CD14-positive monocyte (primary cell): ENCODE data around the gene PDE7B. TPM values are rescaled to one million over a fixed set of nuclear protein-coding genes. Genes with fewer than 3 reads are reported as not detected.

Experiments
- DNase-seq, 3 donors: peaks; one replicate each; pipeline ENCODE4 v3.0.0-alpha.2; 2011 to 2022
- H2AFZ ChIP-seq: 2 replicates; pipeline ENCODE4 v1.6.0; 2012; ENCODE audit warnings: mild to moderate bottlenecking, low read depth, low read length, inconsistent platforms; ENCODE audit not compliant: insufficient read depth, poor library complexity, severe bottlenecking
- H3K27ac ChIP-seq, 2 donors: 1 replicate in 1 of 2; 2 replicates in 1 of 2; pipeline ENCODE4 v1.5.1; 2012 to 2013; ENCODE audit warnings: low read length in 2 of 2, control low read depth in 1 of 2, inconsistent platforms in 1 of 2, low read depth in 1 of 2, mild to moderate bottlenecking in 1 of 2
- H3K27me3 ChIP-seq, 2 donors: one replicate each; pipeline versions ENCODE4 v1.6.0 to v1.6.1; 2011 to 2013; ENCODE audit warnings: low read length in 2 of 2; ENCODE audit not compliant: control insufficient read depth in 2 of 2, insufficient read depth in 2 of 2
- H3K36me3 ChIP-seq, 2 donors: replicated peaks in 1 of 2; 1 replicate in 1 of 2; 2 replicates in 1 of 2; pipeline versions ENCODE4 v1.5.1 to v1.6.1; 2012 to 2013; ENCODE audit warnings: low read length in 2 of 2, control low read depth in 1 of 2, inconsistent platforms in 1 of 2, mild to moderate bottlenecking in 1 of 2; ENCODE audit not compliant: insufficient read depth in 2 of 2, control insufficient read depth in 1 of 2
- H3K4me1 ChIP-seq, 2 donors: 1 replicate in 1 of 2; 2 replicates in 1 of 2; pipeline versions ENCODE4 v1.5.1 to v1.6.1; 2012 to 2013; ENCODE audit warnings: low read length in 2 of 2, control low read depth in 1 of 2, inconsistent platforms in 1 of 2, mild to moderate bottlenecking in 1 of 2, moderate library complexity in 1 of 2; ENCODE audit not compliant: insufficient read depth in 2 of 2, control insufficient read depth in 1 of 2
- H3K4me2 ChIP-seq: replicated peaks from 2 replicates; pipeline ENCODE3; 2012; ENCODE audit warnings: low read length, moderate library complexity, mild to moderate bottlenecking; ENCODE audit not compliant: poor library complexity, severe bottlenecking; ENCODE audit errors: extremely low read depth
- H3K4me3 ChIP-seq, 3 experiments: fragments of 200-600 bp in 1 of 3; sonication (generic) in 1 of 3; replicated peaks in 1 of 3; 1 replicate in 2 of 3; 2 replicates in 1 of 3; pipeline ENCODE4 v1.5.1; 2011 to 2013; ENCODE audit warnings: low read length in 3 of 3, mild to moderate bottlenecking in 3 of 3, control low read depth in 2 of 3, low read depth in 2 of 3, inconsistent platforms in 1 of 3, moderate library complexity in 1 of 3
- H3K79me2 ChIP-seq: 2 replicates; pipeline ENCODE4 v1.6.0; 2012; ENCODE audit warnings: mild to moderate bottlenecking, control low read depth, inconsistent platforms, low read length, moderate library complexity; ENCODE audit not compliant: insufficient read depth
- H3K9ac ChIP-seq: 2 replicates; pipeline ENCODE4 v1.6.0; 2017; ENCODE audit warnings: low read length, mild to moderate bottlenecking; ENCODE audit not compliant: insufficient read depth, poor library complexity, severe bottlenecking
- H3K9me3 ChIP-seq, 2 donors: replicated peaks in 1 of 2; 1 replicate in 1 of 2; 2 replicates in 1 of 2; pipeline versions ENCODE4 v1.5.1 to v1.6.1; 2012 to 2013; ENCODE audit warnings: low read length in 2 of 2, control low read depth in 1 of 2; ENCODE audit not compliant: control insufficient read depth in 1 of 2, insufficient read depth in 1 of 2
- H4K20me1 ChIP-seq: 2 replicates; pipeline ENCODE4 v1.6.0; 2012; ENCODE audit warnings: mild to moderate bottlenecking, low read length, control low read depth, moderate library complexity; ENCODE audit not compliant: insufficient read depth
- H3K27ac Mint-ChIP-seq, 7 donors: one replicate each; pipeline ENCODE4 v1.8.0; 2020; ENCODE audit warnings: mild to moderate bottlenecking in 7 of 7, mixed read lengths in 7 of 7, moderate library complexity in 6 of 7, inconsistent platforms in 2 of 7
- H3K27me3 Mint-ChIP-seq, 3 donors: one replicate each; pipeline ENCODE4 v1.8.0; 2021 to 2022; ENCODE audit warnings: low read depth in 3 of 3, mild to moderate bottlenecking in 3 of 3, mixed read lengths in 3 of 3, moderate library complexity in 3 of 3, inconsistent platforms in 1 of 3
- H3K36me3 Mint-ChIP-seq, 2 donors: one replicate each; pipeline ENCODE4 v1.8.0; 2020; ENCODE audit warnings: mixed read lengths in 2 of 2, inconsistent platforms in 1 of 2, mild to moderate bottlenecking in 1 of 2
- H3K4me1 Mint-ChIP-seq: one replicate; pipeline ENCODE4 v1.8.0; 2020; ENCODE audit warnings: mild to moderate bottlenecking, mixed read lengths
- H3K4me3 Mint-ChIP-seq, 2 donors: one replicate each; pipeline ENCODE4 v1.8.0; 2020; ENCODE audit warnings: mild to moderate bottlenecking in 2 of 2, mixed read lengths in 2 of 2, moderate library complexity in 1 of 2
- H3K9me3 Mint-ChIP-seq, 7 donors: one replicate each; pipeline ENCODE4 v1.8.0; 2020 to 2022; ENCODE audit warnings: mixed read lengths in 7 of 7, mild to moderate bottlenecking in 6 of 7, moderate library complexity in 6 of 7, inconsistent platforms in 2 of 7
- CTCF ChIP-seq: fragments of 200-600 bp; IDR thresholded peaks from one replicate; pipeline ENCODE4 v1.8.0; 2022; ENCODE audit warnings: antibody characterized with exemption, mild to moderate bottlenecking
- WGBS: methylation state at CpG from one replicate; pipeline ENCODE4 v1.1.5; 2013; ENCODE audit warnings: missing lambda C conversion rate; ENCODE audit not compliant: insufficient coverage; 5-methylcytosine and 5-hydroxymethylcytosine counted together
- intact Hi-C, 2 donors: fragments of 100-400 bp; cut with micrococcal nuclease; formaldehyde crosslinking; loops; one replicate each; pipeline versions ENCODE4 v1.15.0 to v1.15.1; 2023
- polyA plus RNA-seq, 3 donors: library from polyadenylated mRNA; depleted of rRNA in 1 of 3; unstranded in 2 of 3; stranded (reverse) in 1 of 3; fragments of 300-500 nt in 2 of 3; fragments of >200 nt in 1 of 3; fragmentation: Illumina TruSeq in 2 of 3; gene quantifications; 1 replicate in 2 of 3; 2 replicates in 1 of 3; pipeline ENCODE4 v1.2.3, GENCODE V29; 2012 to 2021

Gene PDE7B
- polyA plus RNA-seq, 3 donors = 0.37 to 1.1 (median 0.89) TPM

- Mint-ChIP-seq H3K4me1 (no peaks in the 10 kb centered on the region), H3K36me3 (no peaks in the 10 kb centered on the region), H3K9me3 (peaks cover 0 to 3% (median 0%) of the 10 kb centered on the region in 7 donors), H3K4me3 (no peak overlapping the region), H3K27me3 (peaks cover 1 to 3% (median 1%) of the 10 kb centered on the region in 3 donors), H3K27ac (no peak overlapping the region)
- H3K4me1 ChIP-seq = no peaks in the 10 kb centered on the region
- H3K4me2 ChIP-seq = no peak overlapping the region
- H3K9ac ChIP-seq = no peak overlapping the region
- no peaks in the 10 kb centered on the region for H3K27me3 ChIP-seq
- H3K79me2 ChIP-seq = no peaks in the 10 kb centered on the region
- WGBS = 100% methylated on average over 2 of the region's 3 CpGs
- H3K9me3 ChIP-seq = no peaks in the 10 kb centered on the region
- H4K20me1 ChIP-seq = no peaks in the 10 kb centered on the region
- no peak overlapping the region for H2AFZ ChIP-seq
- no peak for DNase-seq
- no peak for TF ChIP-seq CTCF
- no peak overlapping the region for H3K27ac ChIP-seq
- no peak overlapping the region for H3K4me3 ChIP-seq
- intact Hi-C loops = no loop called here
- no peaks in the 10 kb centered on the region for H3K36me3 ChIP-seq
Measured at GRCh38 chr6:135922746-135923145, 71.2 kb downstream of the PDE7B start.

- no peaks in the 10 kb centered on the region for H3K36me3 Mint-ChIP-seq
- Histone ChIP-seq H3K9ac (no peak overlapping the region), H2AFZ (no peak overlapping the region), H4K20me1 (no peaks in the 10 kb centered on the region), H3K4me2 (no peak overlapping the region), H3K4me3 (no peak overlapping the region), H3K27me3 (no peaks in the 10 kb centered on the region), H3K27ac (no peak overlapping the region), H3K4me1 (no peaks in the 10 kb centered on the region), H3K79me2 (no peaks in the 10 kb centered on the region), H3K36me3 (no peaks in the 10 kb centered on the region), H3K9me3 (no peaks in the 10 kb centered on the region)
- no peak for DNase-seq
- H3K27me3 Mint-ChIP-seq = peaks cover 0 to 1% (median 0%) of the 10 kb centered on the region in 3 donors
- intact Hi-C loops = no loop called here
- TF ChIP-seq CTCF = no peak
- no peak overlapping the region for H3K4me3 Mint-ChIP-seq
- H3K9me3 Mint-ChIP-seq = peaks cover 0 to 7% (median 3%) of the 10 kb centered on the region in 7 donors
- no peak overlapping the region for H3K27ac Mint-ChIP-seq
- WGBS = 95% methylated on average over 3 of the region's 4 CpGs
- no peaks in the 10 kb centered on the region for H3K4me1 Mint-ChIP-seq
Measured at GRCh38 chr6:135932651-135933050, 81.2 kb downstream of the PDE7B start.
